Activated CD8-positive, alpha-beta T cell treated with anti-CD3 and anti-CD28 coated beads, Interleukin-2, amount 10 ng/mL, durations not matched to agents 7 days and 5 days (primary cell): ENCODE measurements around the gene OR6X1. TPM values are rescaled to one million over a fixed set of nuclear protein-coding genes. Genes with fewer than 3 reads are reported as not detected.

ENCODE experiments used
- ATAC-seq: fragments of 150-1000 bp; cut with Tn5 transposase; one replicate; pipeline ENCODE4 v1.10.0; 2021; ENCODE audit warnings: moderate library complexity
- CTCF ChIA-PET: fragments of 350-600 bp; sonication (Branson Sonifier 250); formaldehyde crosslinking; loops from one replicate; lab custom pipeline; 2021; ENCODE audit warnings: antibody characterized with exemption; lab: Charles Lee
- POLR2A ChIA-PET: fragments of 350-600 bp; sonication (Branson Sonifier 250); formaldehyde crosslinking; loops from one replicate; lab custom pipeline; 2021; ENCODE audit warnings: antibody characterized with exemption; lab: Charles Lee
- DNase-seq: peaks from one replicate; pipeline ENCODE4 v3.0.0-alpha.2; 2020
- H3K27ac Mint-ChIP-seq: one replicate; pipeline ENCODE4 v1.8.0; 2021; ENCODE audit warnings: mild to moderate bottlenecking, mixed read lengths
- H3K27me3 Mint-ChIP-seq: one replicate; pipeline ENCODE4 v1.8.0; 2021; ENCODE audit warnings: low read depth, mixed read lengths
- H3K36me3 Mint-ChIP-seq: one replicate; pipeline ENCODE4 v1.8.0; 2021; ENCODE audit warnings: low read depth, mixed read lengths
- H3K4me1 Mint-ChIP-seq: one replicate; pipeline ENCODE4 v1.8.0; 2021; ENCODE audit warnings: low read depth, mixed read lengths
- H3K4me3 Mint-ChIP-seq: one replicate; pipeline ENCODE4 v1.8.0; 2021; ENCODE audit warnings: mild to moderate bottlenecking, mixed read lengths
- H3K9me3 Mint-ChIP-seq: one replicate; pipeline ENCODE4 v1.8.0; 2022; ENCODE audit warnings: mixed read lengths; ENCODE audit not compliant: insufficient read depth
- total RNA-seq, 2 experiments: library from RNA; stranded (reverse); gene quantifications; one replicate each; pipeline ENCODE4 v1.2.3, GENCODE V29; 2021

OR6X1 gene
- total RNA-seq: not detected

GRCh38 chr11:123754101-123754568 is at the start of gene OR6X1:
TSS of gene OR6X1 (minus strand) at chr11:123754518. CDS start at chr11:123754518, 0 bp downstream.
- DNase-seq: no peak
- no peak for ATAC-seq
- Mint-ChIP-seq H3K27me3 (peaks cover 9% of the 10 kb centered on the region), H3K27ac (no peak within 1 kb of the TSS), H3K4me1 (peaks cover 30% of the 10 kb centered on the region), H3K9me3 (no peaks in the 10 kb centered on the region), H3K4me3 (no peak within 1 kb of the TSS), H3K36me3 (no peaks in the 10 kb centered on the region)
- CTCF ChIA-PET: interaction anchor here (1.0 kb wide), 1 partner anchor 34 kb away, joined by 3 read pairs; no protein-coding TSS in a partner anchor
- POLR2A ChIA-PET: no interaction called here

GRCh38 chr11:123801765-123802164 is 47.4 kb upstream of the OR6X1 start:
- H3K4me3 Mint-ChIP-seq: no peak overlapping the region
- H3K9me3 Mint-ChIP-seq: no peaks in the 10 kb centered on the region
- peaks cover under 1% of the 10 kb centered on the region for H3K27me3 Mint-ChIP-seq
- H3K4me1 Mint-ChIP-seq: no peaks in the 10 kb centered on the region
- no peak overlapping the region for H3K27ac Mint-ChIP-seq
- CTCF ChIA-PET: interaction anchor here (0.7 kb wide), 1 partner anchor 91 kb away, joined by 4 read pairs; no protein-coding TSS in a partner anchor
- ATAC-seq (no peak), DNase-seq (no peak)
- H3K36me3 Mint-ChIP-seq: no peaks in the 10 kb centered on the region
- POLR2A ChIA-PET: interaction anchor here (0.7 kb wide), 1 partner anchor 280 kb away, joined by 3 read pairs; no protein-coding TSS in a partner anchor

- no peaks in the 10 kb centered on the region for H3K9me3 Mint-ChIP-seq
- H3K4me1 Mint-ChIP-seq: no peaks in the 10 kb centered on the region
- H3K27me3 Mint-ChIP-seq: no peaks in the 10 kb centered on the region
- H3K36me3 Mint-ChIP-seq: no peaks in the 10 kb centered on the region
- no peak for DNase-seq
- no peak overlapping the region for H3K4me3 Mint-ChIP-seq
- ATAC-seq: no peak
- ChIA-PET POLR2A (no interaction called here), CTCF (no interaction called here)
- no peak overlapping the region for H3K27ac Mint-ChIP-seq
Observed at GRCh38 chr11:123800036-123800435, 45.7 kb upstream of the OR6X1 start.

GRCh38 chr11:123799438-123799837 is 45.1 kb upstream of the OR6X1 start:
- ChIA-PET POLR2A (no interaction called here), CTCF (interaction anchor here (1.2 kb wide), 1 partner anchor 88 kb away, joined by 3 read pairs; no protein-coding TSS in a partner anchor)
- Mint-ChIP-seq H3K27ac (no peak overlapping the region), H3K4me1 (no peaks in the 10 kb centered on the region), H3K9me3 (no peaks in the 10 kb centered on the region), H3K36me3 (no peaks in the 10 kb centered on the region), H3K27me3 (no peaks in the 10 kb centered on the region), H3K4me3 (no peak overlapping the region)
- ATAC-seq (no peak), DNase-seq (no peak)

GRCh38 chr11:123798513-123799252 is 44.4 kb upstream of the OR6X1 start:
- no peak for DNase-seq
- H3K27ac Mint-ChIP-seq: no peak overlapping the region
- ATAC-seq: no peak
- H3K9me3 Mint-ChIP-seq: no peaks in the 10 kb centered on the region
- no peaks in the 10 kb centered on the region for H3K36me3 Mint-ChIP-seq
- ChIA-PET POLR2A (no interaction called here), CTCF (interaction anchor here (1.2 kb wide), 1 partner anchor 87 kb away, joined by 3 read pairs; no protein-coding TSS in a partner anchor)
- no peaks in the 10 kb centered on the region for H3K4me1 Mint-ChIP-seq
- H3K4me3 Mint-ChIP-seq: no peak overlapping the region
- H3K27me3 Mint-ChIP-seq: no peaks in the 10 kb centered on the region

GRCh38 chr11:123798079-123798478 is 43.8 kb upstream of the OR6X1 start:
- H3K36me3 Mint-ChIP-seq: no peaks in the 10 kb centered on the region
- no peak overlapping the region for H3K27ac Mint-ChIP-seq
- no peaks in the 10 kb centered on the region for H3K4me1 Mint-ChIP-seq
- DNase-seq (no peak), ATAC-seq (no peak)
- H3K9me3 Mint-ChIP-seq: no peaks in the 10 kb centered on the region
- CTCF ChIA-PET: interaction anchor here (1.2 kb wide), 1 partner anchor 87 kb away, joined by 3 read pairs; no protein-coding TSS in a partner anchor
- no peaks in the 10 kb centered on the region for H3K27me3 Mint-ChIP-seq
- POLR2A ChIA-PET: no interaction called here
- H3K4me3 Mint-ChIP-seq: no peak overlapping the region

GRCh38 chr11:123797541-123797940 is 43.2 kb upstream of the OR6X1 start:
- ATAC-seq (no peak), DNase-seq (no peak)
- H3K27me3 Mint-ChIP-seq: no peaks in the 10 kb centered on the region
- no peaks in the 10 kb centered on the region for H3K4me1 Mint-ChIP-seq
- POLR2A ChIA-PET: no interaction called here
- CTCF ChIA-PET: no interaction called here
- H3K36me3 Mint-ChIP-seq: no peaks in the 10 kb centered on the region
- H3K4me3 Mint-ChIP-seq: no peak overlapping the region
- no peaks in the 10 kb centered on the region for H3K9me3 Mint-ChIP-seq
- no peak overlapping the region for H3K27ac Mint-ChIP-seq

- H3K36me3 Mint-ChIP-seq: no peaks in the 10 kb centered on the region
- H3K4me1 Mint-ChIP-seq: no peaks in the 10 kb centered on the region
- no peak overlapping the region for H3K4me3 Mint-ChIP-seq
- CTCF ChIA-PET: no interaction called here
- no peak overlapping the region for H3K27ac Mint-ChIP-seq
- H3K9me3 Mint-ChIP-seq: no peaks in the 10 kb centered on the region
- POLR2A ChIA-PET: no interaction called here
- H3K27me3 Mint-ChIP-seq: no peaks in the 10 kb centered on the region
- ATAC-seq (no peak), DNase-seq (no peak)
Observed at GRCh38 chr11:123797114-123797513, 42.8 kb upstream of the OR6X1 start.

GRCh38 chr11:123796226-123796625 is 41.9 kb upstream of the OR6X1 start:
- H3K27ac Mint-ChIP-seq: no peak overlapping the region
- H3K36me3 Mint-ChIP-seq: no peaks in the 10 kb centered on the region
- no peaks in the 10 kb centered on the region for H3K9me3 Mint-ChIP-seq
- no peaks in the 10 kb centered on the region for H3K27me3 Mint-ChIP-seq
- H3K4me3 Mint-ChIP-seq: no peak overlapping the region
- DNase-seq (no peak), ATAC-seq (no peak)
- ChIA-PET POLR2A (no interaction called here), CTCF (no interaction called here)
- no peaks in the 10 kb centered on the region for H3K4me1 Mint-ChIP-seq

- peaks cover 5% of the 10 kb centered on the region for H3K27me3 Mint-ChIP-seq
- H3K4me3 Mint-ChIP-seq: no peak overlapping the region
- DNase-seq (no peak), ATAC-seq (no peak)
- H3K27ac Mint-ChIP-seq: no peak overlapping the region
- H3K36me3 Mint-ChIP-seq: no peaks in the 10 kb centered on the region
- ChIA-PET POLR2A (no interaction called here), CTCF (no interaction called here)
- no peaks in the 10 kb centered on the region for H3K9me3 Mint-ChIP-seq
- no peaks in the 10 kb centered on the region for H3K4me1 Mint-ChIP-seq
Observed at GRCh38 chr11:123783536-123783935, 29.2 kb upstream of the OR6X1 start.

- DNase-seq (no peak), ATAC-seq (no peak)
- Mint-ChIP-seq H3K36me3 (no peaks in the 10 kb centered on the region), H3K27ac (no peak overlapping the region), H3K9me3 (no peaks in the 10 kb centered on the region), H3K27me3 (peaks cover 4% of the 10 kb centered on the region), H3K4me1 (no peaks in the 10 kb centered on the region), H3K4me3 (no peak overlapping the region)
- POLR2A ChIA-PET: no interaction called here
- CTCF ChIA-PET: no interaction called here
Observed at GRCh38 chr11:123778511-123778910, 24.2 kb upstream of the OR6X1 start.

- no peak for ATAC-seq
- ChIA-PET POLR2A (no interaction called here), CTCF (no interaction called here)
- H3K4me3 Mint-ChIP-seq: no peak overlapping the region
- no peak for DNase-seq
- H3K27ac Mint-ChIP-seq: no peak overlapping the region
- H3K4me1 Mint-ChIP-seq: no peaks in the 10 kb centered on the region
- H3K27me3 Mint-ChIP-seq: peaks cover 4% of the 10 kb centered on the region
- no peaks in the 10 kb centered on the region for H3K36me3 Mint-ChIP-seq
- H3K9me3 Mint-ChIP-seq: no peaks in the 10 kb centered on the region
Observed at GRCh38 chr11:123775715-123776549, 21.6 kb upstream of the OR6X1 start.
